NCI-H2227 treated with DMSO at 0.1 percent for 48 hours (cell line): Measurements from ENCODE around the gene TBC1D22A.

Source experiments
- DNase-seq: peaks from one replicate; lab custom pipeline; 2025; lab: John Stamatoyannopoulos, UW

TBC1D22A gene

GRCh38 chr22:46909237-46910030 lies 147.0 kb downstream of the TBC1D22A start:
- DNase-seq = no peak

GRCh38 chr22:46910624-46911023 lies 148.2 kb downstream of the TBC1D22A start:
- DNase-seq = no peak

- DNase-seq = no peak
Measured at GRCh38 chr22:46911346-46911745, 148.9 kb downstream of the TBC1D22A start.

GRCh38 chr22:46913351-46913750 lies 150.9 kb downstream of the TBC1D22A start:
- no peak for DNase-seq

- DNase-seq = no peak
Measured at GRCh38 chr22:46914481-46914880, 152.0 kb downstream of the TBC1D22A start.

GRCh38 chr22:46914916-46915894 lies 152.8 kb downstream of the TBC1D22A start:
- DNase-seq = no peak

- DNase-seq = no peak
Measured at GRCh38 chr22:46915950-46916730, 153.7 kb downstream of the TBC1D22A start.

GRCh38 chr22:46916886-46917770 lies 154.7 kb downstream of the TBC1D22A start:
- DNase-seq = no peak

GRCh38 chr22:46917771-46918101 lies 155.3 kb downstream of the TBC1D22A start:
- DNase-seq = no peak

- no peak for DNase-seq
Measured at GRCh38 chr22:46918197-46918596, 155.7 kb downstream of the TBC1D22A start.

GRCh38 chr22:46922037-46922436 lies 159.6 kb downstream of the TBC1D22A start:
- DNase-seq = no peak

- no peak for DNase-seq
Measured at GRCh38 chr22:46923394-46923793, 160.9 kb downstream of the TBC1D22A start.

GRCh38 chr22:46925818-46926217 lies 163.4 kb downstream of the TBC1D22A start:
- no peak for DNase-seq

GRCh38 chr22:46929046-46929709 lies 166.7 kb downstream of the TBC1D22A start:
- DNase-seq = no peak

GRCh38 chr22:46929710-46930204 lies 167.3 kb downstream of the TBC1D22A start:
- DNase-seq = no peak

GRCh38 chr22:46931414-46931813 lies 169.0 kb downstream of the TBC1D22A start:
- DNase-seq = no peak

GRCh38 chr22:46931881-46932280 lies 169.4 kb downstream of the TBC1D22A start:
- DNase-seq = no peak

GRCh38 chr22:46933040-46933930 lies 170.8 kb downstream of the TBC1D22A start:
- DNase-seq = no peak

GRCh38 chr22:46934172-46934745 lies 171.8 kb downstream of the TBC1D22A start:
- DNase-seq = no peak
